ENCODE data around the gene CACNA1G. TPM values are rescaled to one million over a fixed set of nuclear protein-coding genes. Genes with fewer than 3 reads are reported as not detected.

CACNA1G gene
- total RNA-seq, 1 experiment from 2014 or later: 6.7 TPM

DNA sequence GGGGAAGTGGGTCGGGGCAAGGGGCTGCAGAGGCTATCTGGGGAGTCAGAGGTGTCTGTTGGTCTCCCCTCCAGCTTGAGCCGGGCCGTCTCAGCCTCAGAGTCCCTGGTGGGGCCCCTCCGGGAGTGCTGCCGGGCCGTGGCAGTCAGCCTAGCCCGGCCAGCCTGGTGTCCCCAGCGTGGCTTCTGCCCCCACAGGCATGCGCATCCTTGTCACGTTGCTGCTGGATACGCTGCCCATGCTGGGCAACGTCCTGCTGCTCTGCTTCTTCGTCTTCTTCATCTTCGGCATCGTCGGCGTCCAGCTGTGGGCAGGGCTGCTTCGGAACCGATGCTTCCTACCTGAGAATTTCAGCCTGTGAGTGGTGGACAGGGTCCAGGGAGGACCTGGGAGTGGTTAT, 11.2 kb downstream of the CACNA1G start (continued):
- TF ChIP-seq ZNF425 (CRISPR knock-in tag; conservative IDR thresholded peaks at IDR 0.05): no peak

DNA sequence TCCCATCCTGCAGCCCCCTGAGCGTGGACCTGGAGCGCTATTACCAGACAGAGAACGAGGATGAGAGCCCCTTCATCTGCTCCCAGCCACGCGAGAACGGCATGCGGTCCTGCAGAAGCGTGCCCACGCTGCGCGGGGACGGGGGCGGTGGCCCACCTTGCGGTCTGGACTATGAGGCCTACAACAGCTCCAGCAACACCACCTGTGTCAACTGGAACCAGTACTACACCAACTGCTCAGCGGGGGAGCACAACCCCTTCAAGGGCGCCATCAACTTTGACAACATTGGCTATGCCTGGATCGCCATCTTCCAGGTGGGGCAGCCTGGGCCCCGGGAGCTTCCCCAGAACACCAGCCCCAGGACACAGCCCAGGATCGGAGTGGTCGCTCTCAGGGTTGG, 12.0 kb downstream of the CACNA1G start:
- H3K9me3 Mint-ChIP-seq: no peaks in the 10 kb centered on the region
- no peak for DNase-seq (ENCODE audit: low spot score)
- ATAC-seq: no peak
- TF ChIP-seq ZNF138 (CRISPR knock-in tag; conservative IDR thresholded peaks at IDR 0.05) (no peak), OVOL2 (CRISPR knock-in tag; IDR thresholded peaks at IDR 0.05; ENCODE audit: borderline replicate concordance) (no peak), SOX15 (CRISPR knock-in tag; IDR thresholded peaks at IDR 0.05) (no peak), FOXP1 (CRISPR knock-in tag; IDR thresholded peaks at IDR 0.05; ENCODE audit: borderline replicate concordance) (no peak), TP53 (CRISPR knock-in tag; IDR thresholded peaks at IDR 0.05) (no peak), MYBL2 (CRISPR knock-in tag; IDR thresholded peaks at IDR 0.05) (no peak), GRHL2 (CRISPR knock-in tag; IDR thresholded peaks at IDR 0.05; ENCODE audit: insufficient replicate concordance, severe bottlenecking) (no peak), ZBTB43 (CRISPR knock-in tag; IDR thresholded peaks at IDR 0.05) (no peak), NFYB (CRISPR knock-in tag; conservative IDR thresholded peaks at IDR 0.05; ENCODE audit: low read depth) (no peak)
- TF ChIP-seq, protein P1, sequence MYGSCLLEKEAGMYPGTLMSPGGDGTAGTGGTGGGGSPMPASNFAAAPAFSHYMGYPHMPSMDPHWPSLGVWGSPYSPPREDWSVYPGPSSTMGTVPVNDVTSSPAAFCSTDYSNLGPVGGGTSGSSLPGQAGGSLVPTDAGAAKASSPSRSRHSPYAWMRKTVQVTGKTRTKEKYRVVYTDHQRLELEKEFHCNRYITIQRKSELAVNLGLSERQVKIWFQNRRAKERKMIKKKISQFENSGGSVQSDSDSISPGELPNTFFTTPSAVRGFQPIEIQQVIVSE (CRISPR knock-in tag; IDR thresholded peaks at IDR 0.05; ENCODE audit: borderline replicate concordance): no peak
- TF ChIP-seq, protein P2, sequence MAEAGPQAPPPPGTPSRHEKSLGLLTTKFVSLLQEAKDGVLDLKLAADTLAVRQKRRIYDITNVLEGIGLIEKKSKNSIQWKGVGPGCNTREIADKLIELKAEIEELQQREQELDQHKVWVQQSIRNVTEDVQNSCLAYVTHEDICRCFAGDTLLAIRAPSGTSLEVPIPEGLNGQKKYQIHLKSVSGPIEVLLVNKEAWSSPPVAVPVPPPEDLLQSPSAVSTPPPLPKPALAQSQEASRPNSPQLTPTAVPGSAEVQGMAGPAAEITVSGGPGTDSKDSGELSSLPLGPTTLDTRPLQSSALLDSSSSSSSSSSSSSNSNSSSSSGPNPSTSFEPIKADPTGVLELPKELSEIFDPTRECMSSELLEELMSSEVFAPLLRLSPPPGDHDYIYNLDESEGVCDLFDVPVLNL (CRISPR knock-in tag; IDR thresholded peaks at IDR 0.05; ENCODE audit: borderline replicate concordance, low read depth): no peak
- TF ChIP-seq, protein P3, sequence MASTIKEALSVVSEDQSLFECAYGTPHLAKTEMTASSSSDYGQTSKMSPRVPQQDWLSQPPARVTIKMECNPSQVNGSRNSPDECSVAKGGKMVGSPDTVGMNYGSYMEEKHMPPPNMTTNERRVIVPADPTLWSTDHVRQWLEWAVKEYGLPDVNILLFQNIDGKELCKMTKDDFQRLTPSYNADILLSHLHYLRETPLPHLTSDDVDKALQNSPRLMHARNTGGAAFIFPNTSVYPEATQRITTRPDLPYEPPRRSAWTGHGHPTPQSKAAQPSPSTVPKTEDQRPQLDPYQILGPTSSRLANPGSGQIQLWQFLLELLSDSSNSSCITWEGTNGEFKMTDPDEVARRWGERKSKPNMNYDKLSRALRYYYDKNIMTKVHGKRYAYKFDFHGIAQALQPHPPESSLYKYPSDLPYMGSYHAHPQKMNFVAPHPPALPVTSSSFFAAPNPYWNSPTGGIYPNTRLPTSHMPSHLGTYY (CRISPR knock-in tag; IDR thresholded peaks at IDR 0.05): no peak
- TF ChIP-seq, protein P4, sequence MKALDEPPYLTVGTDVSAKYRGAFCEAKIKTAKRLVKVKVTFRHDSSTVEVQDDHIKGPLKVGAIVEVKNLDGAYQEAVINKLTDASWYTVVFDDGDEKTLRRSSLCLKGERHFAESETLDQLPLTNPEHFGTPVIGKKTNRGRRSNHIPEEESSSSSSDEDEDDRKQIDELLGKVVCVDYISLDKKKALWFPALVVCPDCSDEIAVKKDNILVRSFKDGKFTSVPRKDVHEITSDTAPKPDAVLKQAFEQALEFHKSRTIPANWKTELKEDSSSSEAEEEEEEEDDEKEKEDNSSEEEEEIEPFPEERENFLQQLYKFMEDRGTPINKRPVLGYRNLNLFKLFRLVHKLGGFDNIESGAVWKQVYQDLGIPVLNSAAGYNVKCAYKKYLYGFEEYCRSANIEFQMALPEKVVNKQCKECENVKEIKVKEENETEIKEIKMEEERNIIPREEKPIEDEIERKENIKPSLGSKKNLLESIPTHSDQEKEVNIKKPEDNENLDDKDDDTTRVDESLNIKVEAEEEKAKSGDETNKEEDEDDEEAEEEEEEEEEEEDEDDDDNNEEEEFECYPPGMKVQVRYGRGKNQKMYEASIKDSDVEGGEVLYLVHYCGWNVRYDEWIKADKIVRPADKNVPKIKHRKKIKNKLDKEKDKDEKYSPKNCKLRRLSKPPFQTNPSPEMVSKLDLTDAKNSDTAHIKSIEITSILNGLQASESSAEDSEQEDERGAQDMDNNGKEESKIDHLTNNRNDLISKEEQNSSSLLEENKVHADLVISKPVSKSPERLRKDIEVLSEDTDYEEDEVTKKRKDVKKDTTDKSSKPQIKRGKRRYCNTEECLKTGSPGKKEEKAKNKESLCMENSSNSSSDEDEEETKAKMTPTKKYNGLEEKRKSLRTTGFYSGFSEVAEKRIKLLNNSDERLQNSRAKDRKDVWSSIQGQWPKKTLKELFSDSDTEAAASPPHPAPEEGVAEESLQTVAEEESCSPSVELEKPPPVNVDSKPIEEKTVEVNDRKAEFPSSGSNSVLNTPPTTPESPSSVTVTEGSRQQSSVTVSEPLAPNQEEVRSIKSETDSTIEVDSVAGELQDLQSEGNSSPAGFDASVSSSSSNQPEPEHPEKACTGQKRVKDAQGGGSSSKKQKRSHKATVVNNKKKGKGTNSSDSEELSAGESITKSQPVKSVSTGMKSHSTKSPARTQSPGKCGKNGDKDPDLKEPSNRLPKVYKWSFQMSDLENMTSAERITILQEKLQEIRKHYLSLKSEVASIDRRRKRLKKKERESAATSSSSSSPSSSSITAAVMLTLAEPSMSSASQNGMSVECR (CRISPR knock-in tag; IDR thresholded peaks at IDR 0.05; ENCODE audit: borderline replicate concordance): no peak
- TF ChIP-seq, protein P5, sequence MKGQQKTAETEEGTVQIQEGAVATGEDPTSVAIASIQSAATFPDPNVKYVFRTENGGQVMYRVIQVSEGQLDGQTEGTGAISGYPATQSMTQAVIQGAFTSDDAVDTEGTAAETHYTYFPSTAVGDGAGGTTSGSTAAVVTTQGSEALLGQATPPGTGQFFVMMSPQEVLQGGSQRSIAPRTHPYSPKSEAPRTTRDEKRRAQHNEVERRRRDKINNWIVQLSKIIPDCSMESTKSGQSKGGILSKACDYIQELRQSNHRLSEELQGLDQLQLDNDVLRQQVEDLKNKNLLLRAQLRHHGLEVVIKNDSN (CRISPR knock-in tag; IDR thresholded peaks at IDR 0.05): no peak
- POLR2A ChIA-PET: no interaction called here
- no peak overlapping the region for H3K4me3 Mint-ChIP-seq
- H3K27me3 Mint-ChIP-seq (ENCODE audit: low read depth): peaks cover 2% of the 10 kb centered on the region; the same call in 1 of the 2 replicates
- H3K4me1 Mint-ChIP-seq: peaks cover 22% of the 10 kb centered on the region
- no peaks in the 10 kb centered on the region for H3K36me3 Mint-ChIP-seq
- CTCF ChIA-PET: interaction anchor here (0.6 to 0.9 kb wide), 2 partner anchors 40 to 145 kb away, joined by 3 read pairs; no protein-coding TSS in a partner anchor
- H3K27ac Mint-ChIP-seq: no peak overlapping the region
